Cardiac ventricle fibroblast (primary cell): Measurements from ENCODE around the gene ATXN10. TPM values are rescaled to one million over a fixed set of nuclear protein-coding genes. Genes with fewer than 3 reads are reported as not detected.

ENCODE experiments used
- total RNA-seq: library from RNA; depleted of rRNA; stranded (reverse); fragments of >200 nt; gene quantifications from 2 replicates; pipeline ENCODE4 v1.2.3, GENCODE V29; 2015

ATXN10 gene, protein sequence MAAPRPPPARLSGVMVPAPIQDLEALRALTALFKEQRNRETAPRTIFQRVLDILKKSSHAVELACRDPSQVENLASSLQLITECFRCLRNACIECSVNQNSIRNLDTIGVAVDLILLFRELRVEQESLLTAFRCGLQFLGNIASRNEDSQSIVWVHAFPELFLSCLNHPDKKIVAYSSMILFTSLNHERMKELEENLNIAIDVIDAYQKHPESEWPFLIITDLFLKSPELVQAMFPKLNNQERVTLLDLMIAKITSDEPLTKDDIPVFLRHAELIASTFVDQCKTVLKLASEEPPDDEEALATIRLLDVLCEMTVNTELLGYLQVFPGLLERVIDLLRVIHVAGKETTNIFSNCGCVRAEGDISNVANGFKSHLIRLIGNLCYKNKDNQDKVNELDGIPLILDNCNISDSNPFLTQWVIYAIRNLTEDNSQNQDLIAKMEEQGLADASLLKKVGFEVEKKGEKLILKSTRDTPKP
- 125 and 140 TPM in 2 replicates for total RNA-seq

DNA sequence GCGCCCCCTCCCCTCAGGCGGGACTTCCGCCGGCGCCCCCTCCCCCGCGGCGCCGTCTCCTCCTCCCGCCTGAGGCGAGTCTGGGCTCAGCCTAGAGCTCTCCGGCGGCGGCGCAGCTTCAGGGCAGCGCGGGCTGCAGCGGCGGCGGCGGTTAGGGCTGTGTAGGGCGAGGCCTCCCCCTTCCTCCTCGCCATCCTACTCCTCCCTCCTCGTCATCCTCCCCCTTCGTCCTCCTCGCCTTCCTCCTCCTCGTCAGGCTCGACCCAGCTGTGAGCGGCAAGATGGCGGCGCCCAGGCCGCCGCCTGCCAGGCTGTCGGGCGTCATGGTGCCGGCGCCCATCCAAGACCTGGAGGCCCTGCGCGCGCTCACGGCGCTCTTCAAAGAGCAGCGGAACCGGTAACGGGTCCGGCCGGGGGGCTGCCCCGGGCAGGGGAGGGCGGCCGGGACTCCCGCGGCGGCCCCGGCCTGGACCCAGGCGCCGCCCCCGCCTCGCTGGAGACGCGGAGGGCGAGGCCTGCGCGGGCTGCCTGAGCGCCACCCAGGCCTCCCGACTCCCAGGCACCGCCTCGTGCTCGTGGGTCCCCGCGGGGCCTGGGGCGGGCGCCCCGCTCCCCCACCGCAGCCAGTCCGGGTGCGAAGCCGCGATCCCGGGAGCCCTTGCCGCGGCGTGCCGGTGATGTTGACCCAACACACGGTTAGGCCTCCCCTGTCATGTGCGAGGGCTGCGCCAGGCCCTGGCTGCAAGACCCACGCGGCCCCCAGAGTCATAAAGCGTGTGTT lies at the start of gene ATXN10:
TSS of gene ATXN10 (plus strand) at position 52 of the 781 bp plus-strand sequence. CDS start at position 282, 230 bp downstream.

Other genes with a start within 250 kb of the ATXN10 start
- gene FBLN1, start 169.0 kb upstream of the ATXN10 start, total RNA-seq: 230 and 255 TPM in 2 replicates